HuH-7.5 (cell line): Measurements from ENCODE around the gene CMSS1.

Experiments used
- DNase-seq: peaks from one replicate; pipeline ENCODE4 v3.0.0; 2011; ENCODE audit warnings: low spot score

The CMSS1 gene

GRCh38 chr3:99960123-99960878, 142.6 kb downstream of the CMSS1 start:
- DNase-seq: no peak

GRCh38 chr3:99960941-99961340, 143.3 kb downstream of the CMSS1 start:
- DNase-seq: no peak

GRCh38 chr3:99961756-99962515, 144.3 kb downstream of the CMSS1 start:
- no peak for DNase-seq

GRCh38 chr3:99962703-99963102, 145.0 kb downstream of the CMSS1 start:
- DNase-seq: no peak

- no peak for DNase-seq
These were observed 147.4 kb downstream of the CMSS1 start for GRCh38 chr3:99965077-99965476.

- DNase-seq: no peak
These were observed 148.2 kb downstream of the CMSS1 start for GRCh38 chr3:99965681-99966408.

GRCh38 chr3:99966662-99967416, 149.2 kb downstream of the CMSS1 start:
- no peak for DNase-seq

- DNase-seq: no peak
These were observed 150.1 kb downstream of the CMSS1 start for GRCh38 chr3:99967796-99968195.

- DNase-seq: no peak
These were observed 151.5 kb downstream of the CMSS1 start for GRCh38 chr3:99969136-99969535.

GRCh38 chr3:99970198-99970597, 152.5 kb downstream of the CMSS1 start:
- DNase-seq: no peak

- DNase-seq: no peak
These were observed 154.1 kb downstream of the CMSS1 start for GRCh38 chr3:99971761-99972160.

GRCh38 chr3:99972380-99973104, 154.9 kb downstream of the CMSS1 start:
- no peak for DNase-seq

GRCh38 chr3:99974989-99975388, 157.3 kb downstream of the CMSS1 start:
- no peak for DNase-seq

GRCh38 chr3:99976584-99976983, 158.9 kb downstream of the CMSS1 start:
- DNase-seq: no peak

- no peak for DNase-seq
These were observed 160.6 kb downstream of the CMSS1 start for GRCh38 chr3:99978221-99978620.

- no peak for DNase-seq
These were observed 162.9 kb downstream of the CMSS1 start for GRCh38 chr3:99980606-99981005.

- no peak for DNase-seq
These were observed 163.5 kb downstream of the CMSS1 start for GRCh38 chr3:99981138-99981537.

- no peak for DNase-seq
These were observed 165.0 kb downstream of the CMSS1 start for GRCh38 chr3:99982650-99983049.

GRCh38 chr3:99984139-99984538, 166.5 kb downstream of the CMSS1 start:
- DNase-seq: no peak

- DNase-seq: no peak
These were observed 167.0 kb downstream of the CMSS1 start for GRCh38 chr3:99984668-99985067.

GRCh38 chr3:99990179-99990578, 172.5 kb downstream of the CMSS1 start:
- no peak for DNase-seq
